ENCODE data around the gene RBM27.
"Not testable (repeated sequence)": the region's sequence is repeated elsewhere in the genome, so short reads cannot be mapped to it uniquely, and the experiment has no call there.

RBM27 gene

GRCh38 chr5:146193285-146193684, 10.1 kb upstream of the RBM27 start:
- no peak overlapping the region for H3K4me3 Mint-ChIP-seq
- H3K36me3 Mint-ChIP-seq (ENCODE audit: low read depth) = no peaks in the 10 kb centered on the region
- H3K9me3 Mint-ChIP-seq = no peaks in the 10 kb centered on the region
- H3K27me3 Mint-ChIP-seq (ENCODE audit: low read depth) = peaks cover 12% of the 10 kb centered on the region
- DNase-seq (ENCODE audit: low spot score) = no peak
- H3K27ac Mint-ChIP-seq = no peak overlapping the region
- H3K4me1 Mint-ChIP-seq (ENCODE audit: low read depth) = no peaks in the 10 kb centered on the region

- not testable (repeated sequence) for DNase-seq (ENCODE audit: low spot score); H3K36me3 Mint-ChIP-seq (ENCODE audit: low read depth); H3K4me3 Mint-ChIP-seq; H3K4me1 Mint-ChIP-seq (ENCODE audit: low read depth); H3K27me3 Mint-ChIP-seq (ENCODE audit: low read depth); H3K9me3 Mint-ChIP-seq; H3K27ac Mint-ChIP-seq
Measured at GRCh38 chr5:146194997-146195396, 8.4 kb upstream of the RBM27 start.

- Mint-ChIP-seq H3K36me3 (ENCODE audit: low read depth) (no peaks in the 10 kb centered on the region), H3K4me1 (ENCODE audit: low read depth) (peaks cover 2% of the 10 kb centered on the region), H3K4me3 (no peak overlapping the region), H3K9me3 (no peaks in the 10 kb centered on the region), H3K27ac (no peak overlapping the region), H3K27me3 (ENCODE audit: low read depth) (no peaks in the 10 kb centered on the region)
- DNase-seq (ENCODE audit: low spot score) = no peak
Measured at GRCh38 chr5:146196459-146197048, 6.9 kb upstream of the RBM27 start.

GRCh38 chr5:146199176-146199815, 4.1 kb upstream of the RBM27 start:
- no peaks in the 10 kb centered on the region for H3K9me3 Mint-ChIP-seq
- DNase-seq (ENCODE audit: low spot score) = no peak
- H3K36me3 Mint-ChIP-seq (ENCODE audit: low read depth) = no peaks in the 10 kb centered on the region
- H3K27ac Mint-ChIP-seq = no peak overlapping the region
- H3K4me3 Mint-ChIP-seq = no peak overlapping the region
- no peaks in the 10 kb centered on the region for H3K27me3 Mint-ChIP-seq (ENCODE audit: low read depth)
- peaks cover 7% of the 10 kb centered on the region for H3K4me1 Mint-ChIP-seq (ENCODE audit: low read depth)

GRCh38 chr5:146201795-146202194, 1.6 kb upstream of the RBM27 start:
- H3K36me3 Mint-ChIP-seq (ENCODE audit: low read depth); H3K4me3 Mint-ChIP-seq; H3K4me1 Mint-ChIP-seq (ENCODE audit: low read depth); H3K27ac Mint-ChIP-seq; DNase-seq (ENCODE audit: low spot score); H3K9me3 Mint-ChIP-seq; H3K27me3 Mint-ChIP-seq (ENCODE audit: low read depth): not testable (repeated sequence)

GRCh38 chr5:146203872-146204192, 427 bp downstream of the RBM27 start:
- H3K27me3 Mint-ChIP-seq (ENCODE audit: low read depth) = no peaks in the 10 kb centered on the region
- DNase-seq (ENCODE audit: low spot score) = no peak
- no peaks in the 10 kb centered on the region for H3K9me3 Mint-ChIP-seq
- no peak overlapping the region for H3K27ac Mint-ChIP-seq
- H3K4me1 Mint-ChIP-seq (ENCODE audit: low read depth) = peaks cover 12% of the 10 kb centered on the region
- H3K36me3 Mint-ChIP-seq (ENCODE audit: low read depth) = peaks cover 3% of the 10 kb centered on the region
- no peak overlapping the region for H3K4me3 Mint-ChIP-seq

GRCh38 chr5:146205499-146206202, 2.2 kb downstream of the RBM27 start:
- Mint-ChIP-seq H3K27me3 (ENCODE audit: low read depth) (no peaks in the 10 kb centered on the region), H3K9me3 (no peaks in the 10 kb centered on the region), H3K4me1 (ENCODE audit: low read depth) (peaks cover 20% of the 10 kb centered on the region), H3K4me3 (peak overlapping the region; percentile 56), H3K36me3 (ENCODE audit: low read depth) (peaks cover 8% of the 10 kb centered on the region), H3K27ac (no peak overlapping the region)
- DNase-seq (ENCODE audit: low spot score) = no peak

GRCh38 chr5:146206257-146206656, 2.9 kb downstream of the RBM27 start:
- no peak for DNase-seq (ENCODE audit: low spot score)
- H3K9me3 Mint-ChIP-seq = no peaks in the 10 kb centered on the region
- H3K36me3 Mint-ChIP-seq (ENCODE audit: low read depth) = peaks cover 8% of the 10 kb centered on the region
- no peaks in the 10 kb centered on the region for H3K27me3 Mint-ChIP-seq (ENCODE audit: low read depth)
- H3K27ac Mint-ChIP-seq = no peak overlapping the region
- H3K4me1 Mint-ChIP-seq (ENCODE audit: low read depth) = peaks cover 20% of the 10 kb centered on the region
- H3K4me3 Mint-ChIP-seq = peak overlapping the region; percentile 56

GRCh38 chr5:146208916-146209522, 5.6 kb downstream of the RBM27 start:
- H3K27me3 Mint-ChIP-seq (ENCODE audit: low read depth) = no peaks in the 10 kb centered on the region
- no peak overlapping the region for H3K27ac Mint-ChIP-seq
- peaks cover 20% of the 10 kb centered on the region for H3K4me1 Mint-ChIP-seq (ENCODE audit: low read depth)
- H3K36me3 Mint-ChIP-seq (ENCODE audit: low read depth) = peaks cover 11% of the 10 kb centered on the region
- H3K9me3 Mint-ChIP-seq = no peaks in the 10 kb centered on the region
- H3K4me3 Mint-ChIP-seq = no peak overlapping the region
- no peak for DNase-seq (ENCODE audit: low spot score)

- Mint-ChIP-seq H3K4me1 (ENCODE audit: low read depth) (peaks cover 23% of the 10 kb centered on the region), H3K27ac (no peak overlapping the region), H3K9me3 (no peaks in the 10 kb centered on the region), H3K4me3 (no peak overlapping the region), H3K27me3 (ENCODE audit: low read depth) (no peaks in the 10 kb centered on the region), H3K36me3 (ENCODE audit: low read depth) (peaks cover 11% of the 10 kb centered on the region)
- no peak for DNase-seq (ENCODE audit: low spot score)
Measured at GRCh38 chr5:146209714-146210113, 6.3 kb downstream of the RBM27 start.

GRCh38 chr5:146210810-146211209, 7.4 kb downstream of the RBM27 start:
- H3K4me3 Mint-ChIP-seq; H3K9me3 Mint-ChIP-seq; DNase-seq (ENCODE audit: low spot score); H3K27me3 Mint-ChIP-seq (ENCODE audit: low read depth); H3K27ac Mint-ChIP-seq: not testable (repeated sequence)
- H3K36me3 Mint-ChIP-seq (ENCODE audit: low read depth) = peaks cover 11% of the 10 kb centered on the region
- H3K4me1 Mint-ChIP-seq (ENCODE audit: low read depth) = peaks cover 26% of the 10 kb centered on the region

GRCh38 chr5:146213210-146213826, 9.9 kb downstream of the RBM27 start:
- peaks cover 9% of the 10 kb centered on the region for H3K36me3 Mint-ChIP-seq (ENCODE audit: low read depth)
- no peak overlapping the region for H3K4me3 Mint-ChIP-seq
- H3K27ac Mint-ChIP-seq = no peak overlapping the region
- peaks cover 23% of the 10 kb centered on the region for H3K4me1 Mint-ChIP-seq (ENCODE audit: low read depth)
- DNase-seq (ENCODE audit: low spot score) = no peak
- no peaks in the 10 kb centered on the region for H3K9me3 Mint-ChIP-seq
- no peaks in the 10 kb centered on the region for H3K27me3 Mint-ChIP-seq (ENCODE audit: low read depth)

- not testable (repeated sequence) for H3K9me3 Mint-ChIP-seq; H3K4me3 Mint-ChIP-seq; DNase-seq (ENCODE audit: low spot score); H3K27ac Mint-ChIP-seq; H3K27me3 Mint-ChIP-seq (ENCODE audit: low read depth)
- peaks cover 15% of the 10 kb centered on the region for H3K4me1 Mint-ChIP-seq (ENCODE audit: low read depth)
- H3K36me3 Mint-ChIP-seq (ENCODE audit: low read depth) = peaks cover 16% of the 10 kb centered on the region
Measured at GRCh38 chr5:146214881-146215280, 11.5 kb downstream of the RBM27 start.

- Mint-ChIP-seq H3K27me3 (ENCODE audit: low read depth) (no peaks in the 10 kb centered on the region), H3K4me3 (no peak overlapping the region)
Measured at GRCh38 chr5:146218168-146218567, 14.8 kb downstream of the RBM27 start.

More at GRCh38 chr5:146218168-146218567, 14.8 kb downstream of the RBM27 start:
- Mint-ChIP-seq H3K9me3 (no peaks in the 10 kb centered on the region), H3K36me3 (ENCODE audit: low read depth) (peaks cover 20% of the 10 kb centered on the region), H3K4me1 (ENCODE audit: low read depth) (peaks cover 16% of the 10 kb centered on the region), H3K27ac (no peak overlapping the region)
- DNase-seq (ENCODE audit: low spot score) = no peak

Measured in T-helper 2 cell treated with Interferon-gamma antibody and Interleukin-4, amounts not matched to agents 5 μg/mL and 100 μg/mL, for 36 hours (primary cell).